WTC11 (cell line): Measurements from ENCODE around the gene KRTAP4-16. TPM values are rescaled to one million over a fixed set of nuclear protein-coding genes. Genes with fewer than 3 reads are reported as not detected.

ENCODE experiments used
- ATAC-seq: fragments of 200-7000 bp; cut with Tn5 transposase; 2 replicates; pipeline ENCODE4 v1.10.0; 2021; ENCODE audit warnings: mild to moderate bottlenecking, moderate library complexity
- CTCF ChIA-PET: fragments of 300-600 bp; sonication (Branson Sonifier 250); formaldehyde crosslinking; loops from one replicate; lab custom pipeline; 2021; ENCODE audit warnings: antibody characterized with exemption; lab: Charles Lee
- POLR2A ChIA-PET: fragments of 350-600 bp; sonication (Branson Sonifier 250); formaldehyde crosslinking; loops from one replicate; lab custom pipeline; 2021; ENCODE audit warnings: antibody characterized with exemption; lab: Charles Lee
- DNase-seq: peaks from one replicate; pipeline ENCODE4 v3.0.0; 2021; ENCODE audit warnings: low spot score
- H3K27ac Mint-ChIP-seq: 2 replicates; pipeline ENCODE4 v1.8.0; 2021; ENCODE audit warnings: mixed read lengths
- H3K27me3 Mint-ChIP-seq: 2 replicates; pipeline ENCODE4 v1.8.0; 2021; ENCODE audit warnings: low read depth, mild to moderate bottlenecking, moderate library complexity, mixed read lengths
- H3K36me3 Mint-ChIP-seq: 2 replicates; pipeline ENCODE4 v1.8.0; 2021; ENCODE audit warnings: mixed read lengths
- H3K4me1 Mint-ChIP-seq: 2 replicates; pipeline ENCODE4 v1.8.0; 2022; ENCODE audit warnings: mixed read lengths
- H3K4me3 Mint-ChIP-seq: 2 replicates; pipeline ENCODE4 v1.8.0; 2021; ENCODE audit warnings: mild to moderate bottlenecking, moderate library complexity, mixed read lengths
- H3K9me3 Mint-ChIP-seq: 2 replicates; pipeline ENCODE4 v1.8.0; 2021; ENCODE audit warnings: mixed read lengths
- ATF1 ChIP-seq: sonication (generic); formaldehyde crosslinking; IDR thresholded peaks from 2 replicates; pipeline ENCODE4 v1.8.1; 2023; ENCODE audit warnings: mild to moderate bottlenecking, moderate library complexity, missing genetic modification reagents
- E2F5 ChIP-seq: sonication (generic); formaldehyde crosslinking; IDR thresholded peaks from 2 replicates; pipeline ENCODE4 v1.8.1; 2022; ENCODE audit warnings: mild to moderate bottlenecking, moderate library complexity, missing genetic modification reagents
- ESRRA ChIP-seq: sonication (generic); formaldehyde crosslinking; IDR thresholded peaks from 2 replicates; pipeline ENCODE4 v1.8.1; 2022; ENCODE audit warnings: mild to moderate bottlenecking, missing genetic modification reagents, borderline replicate concordance
- FOXJ3 ChIP-seq: sonication (generic); formaldehyde crosslinking; IDR thresholded peaks from 2 replicates; pipeline ENCODE4 v1.9.0; 2021; ENCODE audit warnings: missing genetic modification reagents, mild to moderate bottlenecking, borderline replicate concordance
- HMGXB4 ChIP-seq: sonication (generic); formaldehyde crosslinking; IDR thresholded peaks from 2 replicates; pipeline ENCODE4 v1.8.1; 2023; ENCODE audit warnings: mild to moderate bottlenecking, moderate library complexity, missing genetic modification reagents
- JAZF1 ChIP-seq: fragments of 250-450 bp; sonication (Bioruptor Pico); IDR thresholded peaks from 2 replicates; pipeline ENCODE4 v1.9.0; 2021; ENCODE audit warnings: moderate library complexity, mild to moderate bottlenecking, inconsistent platforms
- NFATC4 ChIP-seq: fragments of 250-450 bp; sonication (Bioruptor Pico); IDR thresholded peaks from 2 replicates; pipeline ENCODE4 v1.9.0; 2021; ENCODE audit warnings: mild to moderate bottlenecking
- RORB ChIP-seq: fragments of 250-450 bp; sonication (Bioruptor Pico); IDR thresholded peaks from 2 replicates; pipeline ENCODE4 v1.9.0; 2021; ENCODE audit warnings: mild to moderate bottlenecking
- SMAD3 ChIP-seq: sonication (generic); formaldehyde crosslinking; IDR thresholded peaks from 2 replicates; pipeline ENCODE4 v1.8.0; 2022; ENCODE audit warnings: missing genetic modification reagents, mild to moderate bottlenecking, borderline replicate concordance
- SMAD4 ChIP-seq: sonication (generic); formaldehyde crosslinking; IDR thresholded peaks from 2 replicates; pipeline ENCODE4 v1.8.0; 2022; ENCODE audit warnings: mild to moderate bottlenecking, missing genetic modification reagents
- SP1 ChIP-seq: sonication (generic); formaldehyde crosslinking; conservative IDR thresholded peaks from 2 replicates; pipeline ENCODE4 v1.8.1; 2022; ENCODE audit warnings: missing genetic modification reagents
- ZNF232 ChIP-seq: sonication (generic); formaldehyde crosslinking; IDR thresholded peaks from 2 replicates; pipeline ENCODE4 v1.8.0; 2022; ENCODE audit warnings: mild to moderate bottlenecking, missing genetic modification reagents
- ZNF317 ChIP-seq: sonication (generic); formaldehyde crosslinking; IDR thresholded peaks from 2 replicates; pipeline ENCODE4 v1.8.1; 2023; ENCODE audit warnings: low read depth, mild to moderate bottlenecking, moderate library complexity, missing genetic modification reagents, borderline replicate concordance
- ZNF396 ChIP-seq: fragments of 250-450 bp; sonication (Bioruptor Pico); IDR thresholded peaks from 2 replicates; pipeline ENCODE4 v1.8.0; 2021; ENCODE audit warnings: mild to moderate bottlenecking, moderate library complexity, borderline replicate concordance
- ZNF423 ChIP-seq: fragments of 250-450 bp; sonication (Bioruptor Pico); IDR thresholded peaks from 2 replicates; pipeline ENCODE4 v2.1.2; 2022; ENCODE audit warnings: mild to moderate bottlenecking, moderate library complexity
- ZNF425 ChIP-seq: fragments of 250-450 bp; sonication (Bioruptor Pico); conservative IDR thresholded peaks from 2 replicates; pipeline ENCODE4 v1.9.0; 2021; ENCODE audit warnings: mild to moderate bottlenecking
- ZNF671 ChIP-seq: fragments of 250-450 bp; sonication (Bioruptor Pico); IDR thresholded peaks from 2 replicates; pipeline ENCODE4 v1.8.0; 2021; ENCODE audit warnings: mild to moderate bottlenecking
- total RNA-seq: library from RNA; stranded (reverse); gene quantifications from 3 replicates; pipeline ENCODE4 v1.2.3, GENCODE V29; 2021
- TF ChIP-seq, protein P1 (sequence below): sonication (generic); formaldehyde crosslinking; IDR thresholded peaks from 2 replicates; pipeline ENCODE4 v1.8.1; 2022; ENCODE audit warnings: low read depth, mild to moderate bottlenecking, moderate library complexity, missing genetic modification reagents, borderline replicate concordance
- TF ChIP-seq, protein P2 (sequence below): sonication (generic); formaldehyde crosslinking; IDR thresholded peaks from 2 replicates; pipeline ENCODE4 v1.8.0; 2022; ENCODE audit warnings: mild to moderate bottlenecking, missing genetic modification reagents

KRTAP4-16 gene
- total RNA-seq, 1 experiment from 2014 or later: not detected

DNA sequence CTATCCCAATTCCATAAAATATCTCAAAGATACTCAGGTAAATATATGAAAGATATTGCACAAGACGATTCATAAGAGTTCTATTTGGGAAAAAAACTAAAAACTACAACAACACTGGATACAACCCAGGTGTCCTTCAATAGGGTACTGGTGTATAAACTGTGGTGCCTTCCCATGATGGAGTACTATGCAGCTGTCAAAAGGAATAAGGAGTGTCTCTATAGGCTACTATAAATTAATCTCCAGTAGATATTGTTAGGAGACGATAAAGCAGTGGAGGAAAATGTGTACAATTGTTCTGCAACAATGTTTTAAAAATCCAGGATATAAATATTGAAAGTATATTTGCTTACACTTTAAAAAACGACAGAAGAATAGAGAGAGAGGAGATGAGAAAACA lies 24.4 kb upstream of the KRTAP4-16 start:
- H3K27me3 Mint-ChIP-seq: peaks cover 4% of the 10 kb centered on the region; the same call in 1 of the 2 replicates
- H3K4me3 Mint-ChIP-seq: no peak overlapping the region
- H3K36me3 Mint-ChIP-seq: peaks cover 5% of the 10 kb centered on the region
- TF ChIP-seq ZNF425 (CRISPR knock-in tag): no peak
- no peak for TF ChIP-seq ZNF671 (CRISPR knock-in tag)
- no peak for TF ChIP-seq ZNF317 (CRISPR knock-in tag)
- no peak for TF ChIP-seq FOXJ3 (CRISPR knock-in tag)
- TF ChIP-seq HMGXB4 (CRISPR knock-in tag): no peak
- TF ChIP-seq SMAD4 (CRISPR knock-in tag): no peak
- TF ChIP-seq, protein P1, sequence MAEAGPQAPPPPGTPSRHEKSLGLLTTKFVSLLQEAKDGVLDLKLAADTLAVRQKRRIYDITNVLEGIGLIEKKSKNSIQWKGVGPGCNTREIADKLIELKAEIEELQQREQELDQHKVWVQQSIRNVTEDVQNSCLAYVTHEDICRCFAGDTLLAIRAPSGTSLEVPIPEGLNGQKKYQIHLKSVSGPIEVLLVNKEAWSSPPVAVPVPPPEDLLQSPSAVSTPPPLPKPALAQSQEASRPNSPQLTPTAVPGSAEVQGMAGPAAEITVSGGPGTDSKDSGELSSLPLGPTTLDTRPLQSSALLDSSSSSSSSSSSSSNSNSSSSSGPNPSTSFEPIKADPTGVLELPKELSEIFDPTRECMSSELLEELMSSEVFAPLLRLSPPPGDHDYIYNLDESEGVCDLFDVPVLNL (CRISPR knock-in tag): no peak
- TF ChIP-seq ZNF423: no peak
- TF ChIP-seq SMAD3 (CRISPR knock-in tag): no peak
- no peak for TF ChIP-seq ZNF232 (CRISPR knock-in tag)
- TF ChIP-seq, protein P2, sequence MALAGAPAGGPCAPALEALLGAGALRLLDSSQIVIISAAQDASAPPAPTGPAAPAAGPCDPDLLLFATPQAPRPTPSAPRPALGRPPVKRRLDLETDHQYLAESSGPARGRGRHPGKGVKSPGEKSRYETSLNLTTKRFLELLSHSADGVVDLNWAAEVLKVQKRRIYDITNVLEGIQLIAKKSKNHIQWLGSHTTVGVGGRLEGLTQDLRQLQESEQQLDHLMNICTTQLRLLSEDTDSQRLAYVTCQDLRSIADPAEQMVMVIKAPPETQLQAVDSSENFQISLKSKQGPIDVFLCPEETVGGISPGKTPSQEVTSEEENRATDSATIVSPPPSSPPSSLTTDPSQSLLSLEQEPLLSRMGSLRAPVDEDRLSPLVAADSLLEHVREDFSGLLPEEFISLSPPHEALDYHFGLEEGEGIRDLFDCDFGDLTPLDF (CRISPR knock-in tag): no peak
- TF ChIP-seq E2F5 (CRISPR knock-in tag): no peak
- no peak for TF ChIP-seq ZNF396 (CRISPR knock-in tag)
- TF ChIP-seq SP1 (CRISPR knock-in tag): no peak
- TF ChIP-seq RORB (CRISPR knock-in tag): no peak
- TF ChIP-seq, all 79 proteins: peak for 0
- DNase-seq (no peak), ATAC-seq (no peak)
- ChIA-PET CTCF (interaction anchor here (0.8 kb wide), 1 partner anchor 163 kb away, joined by 3 read pairs; no protein-coding TSS in a partner anchor), POLR2A (no interaction called here)
- Mint-ChIP-seq H3K4me1 (peaks cover 5% of the 10 kb centered on the region), H3K27ac (no peak overlapping the region), H3K9me3 (peaks cover 29% of the 10 kb centered on the region)

DNA sequence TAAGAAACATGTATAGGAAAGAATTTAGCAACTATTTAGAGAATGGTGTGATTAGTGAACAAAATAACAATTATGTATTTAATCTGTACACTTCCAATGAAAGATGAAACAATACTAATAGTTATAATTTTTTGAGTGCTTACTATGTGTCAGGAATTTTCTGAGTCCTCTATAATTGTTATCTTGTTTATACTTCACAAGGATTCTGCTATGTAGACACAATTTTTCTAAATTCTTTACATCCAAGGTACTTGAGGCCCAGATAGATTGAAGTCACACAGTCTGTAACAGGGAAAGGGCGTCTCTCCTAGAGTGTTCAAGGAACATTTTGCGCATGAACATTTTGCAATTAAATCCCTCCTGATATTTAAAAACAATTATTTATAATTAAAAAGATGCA lies 23.1 kb upstream of the KRTAP4-16 start:
- ChIA-PET POLR2A (no interaction called here), CTCF (no interaction called here)
- no peak for DNase-seq
- ATAC-seq: no peak
- Mint-ChIP-seq H3K4me3 (no peak overlapping the region), H3K27ac (no peak overlapping the region), H3K4me1 (peaks cover 10% of the 10 kb centered on the region), H3K27me3 (peaks cover 4% of the 10 kb centered on the region; the same call in 1 of the 2 replicates), H3K36me3 (peaks cover 5% of the 10 kb centered on the region), H3K9me3 (peaks cover 29% of the 10 kb centered on the region)
- no peak for TF ChIP-seq ATF1
- TF ChIP-seq NFATC4 (CRISPR knock-in tag): no peak
- no peak for TF ChIP-seq E2F5 (CRISPR knock-in tag)
- no peak for TF ChIP-seq ESRRA
- no peak for TF ChIP-seq JAZF1 (CRISPR knock-in tag)
